LNCAP (cell line): Measurements from ENCODE around the gene SCRG1.

Experiments used
- TF ChIP-seq, protein P1 (sequence below): fragments of 450-650 bp; IDR thresholded peaks from 2 replicates; pipeline ENCODE4 v1.5.1; 2017; ENCODE audit warnings: mild to moderate bottlenecking

Gene SCRG1

DNA sequence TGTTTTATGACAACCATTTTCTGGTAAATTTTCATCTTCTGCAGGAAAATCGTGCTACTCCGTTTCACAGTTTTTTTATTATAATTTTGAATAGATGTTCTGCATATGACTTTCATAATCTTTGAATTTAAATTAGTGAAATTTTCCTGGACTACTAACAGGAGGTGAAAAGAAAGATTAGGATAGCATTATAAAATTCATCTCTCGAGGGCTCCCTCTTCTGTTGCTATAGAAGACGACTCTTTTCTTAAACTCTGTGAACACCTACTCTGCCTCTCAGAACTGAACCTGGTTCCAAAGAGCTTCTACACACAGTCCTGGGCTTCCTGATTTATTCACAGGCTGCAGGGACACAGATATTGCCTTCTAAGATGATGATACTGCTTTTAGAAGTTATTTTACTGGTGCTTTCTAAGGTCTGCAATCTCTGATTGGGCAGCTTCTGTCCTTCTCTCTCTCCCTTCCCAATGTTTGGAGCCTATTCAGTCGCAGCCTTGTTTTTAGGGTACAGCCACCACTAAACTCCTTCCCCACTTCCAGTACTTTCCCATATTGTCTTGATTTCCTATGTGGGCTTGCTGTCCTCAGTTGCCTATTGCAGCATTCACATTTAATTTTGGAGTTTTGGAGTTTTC, 38.2 kb downstream of the SCRG1 start:
- TF ChIP-seq, protein P1, sequence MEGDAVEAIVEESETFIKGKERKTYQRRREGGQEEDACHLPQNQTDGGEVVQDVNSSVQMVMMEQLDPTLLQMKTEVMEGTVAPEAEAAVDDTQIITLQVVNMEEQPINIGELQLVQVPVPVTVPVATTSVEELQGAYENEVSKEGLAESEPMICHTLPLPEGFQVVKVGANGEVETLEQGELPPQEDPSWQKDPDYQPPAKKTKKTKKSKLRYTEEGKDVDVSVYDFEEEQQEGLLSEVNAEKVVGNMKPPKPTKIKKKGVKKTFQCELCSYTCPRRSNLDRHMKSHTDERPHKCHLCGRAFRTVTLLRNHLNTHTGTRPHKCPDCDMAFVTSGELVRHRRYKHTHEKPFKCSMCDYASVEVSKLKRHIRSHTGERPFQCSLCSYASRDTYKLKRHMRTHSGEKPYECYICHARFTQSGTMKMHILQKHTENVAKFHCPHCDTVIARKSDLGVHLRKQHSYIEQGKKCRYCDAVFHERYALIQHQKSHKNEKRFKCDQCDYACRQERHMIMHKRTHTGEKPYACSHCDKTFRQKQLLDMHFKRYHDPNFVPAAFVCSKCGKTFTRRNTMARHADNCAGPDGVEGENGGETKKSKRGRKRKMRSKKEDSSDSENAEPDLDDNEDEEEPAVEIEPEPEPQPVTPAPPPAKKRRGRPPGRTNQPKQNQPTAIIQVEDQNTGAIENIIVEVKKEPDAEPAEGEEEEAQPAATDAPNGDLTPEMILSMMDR, result peak; percentile 42

DNA sequence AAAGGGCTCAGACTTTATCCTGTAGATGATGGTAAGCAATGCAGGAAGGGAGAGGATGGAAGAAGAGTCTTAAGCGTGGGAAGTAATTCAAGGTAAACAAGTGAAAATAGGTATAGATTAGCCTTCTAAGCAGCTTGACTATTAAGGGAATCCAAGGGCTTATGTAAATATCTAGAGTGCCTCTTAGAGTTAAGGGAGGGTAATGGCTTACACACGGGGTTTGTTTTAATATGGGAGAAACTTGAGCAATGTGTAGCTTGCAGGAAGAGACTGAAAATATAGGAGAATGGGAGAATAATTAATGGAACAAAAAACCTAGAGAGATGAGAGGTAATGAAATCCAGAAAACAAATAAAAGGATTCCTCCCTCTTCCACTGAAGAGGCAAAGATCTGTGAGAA, 41.0 kb downstream of the SCRG1 start:
- TF ChIP-seq, protein P1, result no peak

DNA sequence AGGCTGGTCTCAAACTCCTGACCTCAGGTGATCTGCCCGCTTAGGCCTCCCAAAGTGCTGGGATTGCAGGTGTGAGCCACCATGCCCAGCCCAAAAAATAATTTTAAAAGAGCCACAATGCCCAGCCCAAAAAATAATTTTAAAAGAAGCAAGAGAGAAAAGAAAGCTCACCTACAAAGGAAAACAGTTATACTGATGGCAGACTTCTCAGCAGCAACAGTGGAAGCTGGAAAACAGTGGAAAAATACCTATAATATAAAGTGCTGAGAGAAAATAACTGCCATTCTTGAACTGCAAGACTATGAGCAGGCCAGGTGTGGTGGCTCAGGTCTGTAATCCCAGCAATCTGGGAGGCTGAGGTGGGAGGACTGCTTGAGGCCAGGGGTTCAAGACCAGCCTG, 51.4 kb downstream of the SCRG1 start:
- TF ChIP-seq, protein P1, result no peak

DNA sequence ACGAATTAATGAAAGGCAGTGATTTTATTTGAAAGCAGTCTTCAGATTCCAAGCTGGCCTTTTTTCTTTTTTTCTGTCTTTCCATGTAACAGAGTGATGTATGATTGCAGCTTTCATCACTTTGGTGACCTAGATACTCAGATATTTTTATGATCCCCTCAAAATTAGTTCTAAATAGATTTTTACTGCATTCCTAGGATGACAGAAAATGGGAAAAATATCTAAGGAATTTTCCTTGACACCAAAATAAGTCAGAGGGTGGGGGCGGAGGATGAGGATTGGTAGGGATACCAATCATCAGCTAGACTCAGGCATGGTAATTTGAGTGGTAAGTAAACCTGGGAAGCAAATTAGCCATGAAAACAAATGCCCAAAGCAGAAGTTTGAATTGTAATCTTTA, 52.8 kb downstream of the SCRG1 start:
- TF ChIP-seq, protein P1, result no peak

DNA sequence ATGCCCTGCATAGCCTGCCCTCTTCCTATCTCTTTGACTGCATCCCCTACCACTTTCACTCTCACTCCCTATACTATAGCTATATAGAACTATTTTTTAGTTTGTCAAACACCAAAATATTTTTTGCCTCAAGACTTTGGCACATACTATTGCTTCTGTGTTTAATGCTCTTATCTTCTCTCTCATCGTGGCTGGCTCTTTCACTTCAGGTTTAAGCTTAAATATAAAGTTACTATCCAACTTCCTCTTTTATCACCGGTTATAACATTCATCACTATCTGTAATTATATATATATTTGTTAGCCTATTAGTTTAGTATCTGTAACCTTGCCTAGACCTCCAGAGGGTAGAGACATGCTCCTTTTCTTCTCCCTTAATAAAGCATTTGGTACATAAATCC, 53.3 kb downstream of the SCRG1 start:
- TF ChIP-seq, protein P1, result no peak

DNA sequence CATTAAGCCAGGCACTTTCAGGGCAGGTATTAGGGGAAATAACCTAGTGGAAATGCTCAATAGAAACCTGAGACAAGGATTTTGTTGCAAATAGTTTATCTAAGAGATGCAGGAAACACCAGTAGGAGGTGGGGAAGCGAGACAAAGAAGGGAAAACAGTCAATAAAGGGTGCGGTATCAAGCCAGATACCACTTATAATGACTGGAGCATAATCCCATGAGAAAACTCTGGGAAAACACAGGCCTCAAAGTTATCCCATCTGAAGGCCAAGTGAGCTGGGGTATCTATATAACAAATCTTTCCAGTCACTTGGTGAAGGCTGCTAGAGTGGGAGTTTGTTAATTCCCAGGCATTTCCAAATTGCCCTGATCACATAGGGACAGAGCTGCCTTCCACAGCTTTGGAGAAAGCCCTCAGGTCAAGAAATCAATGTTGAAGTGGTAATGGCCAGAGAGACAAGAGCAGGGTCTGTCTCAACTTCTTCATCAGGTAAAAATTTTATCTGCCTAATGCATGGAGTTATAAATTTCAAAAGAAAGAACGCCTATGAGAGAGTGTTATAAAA, 55.0 kb downstream of the SCRG1 start:
- TF ChIP-seq, protein P1, result no peak

DNA sequence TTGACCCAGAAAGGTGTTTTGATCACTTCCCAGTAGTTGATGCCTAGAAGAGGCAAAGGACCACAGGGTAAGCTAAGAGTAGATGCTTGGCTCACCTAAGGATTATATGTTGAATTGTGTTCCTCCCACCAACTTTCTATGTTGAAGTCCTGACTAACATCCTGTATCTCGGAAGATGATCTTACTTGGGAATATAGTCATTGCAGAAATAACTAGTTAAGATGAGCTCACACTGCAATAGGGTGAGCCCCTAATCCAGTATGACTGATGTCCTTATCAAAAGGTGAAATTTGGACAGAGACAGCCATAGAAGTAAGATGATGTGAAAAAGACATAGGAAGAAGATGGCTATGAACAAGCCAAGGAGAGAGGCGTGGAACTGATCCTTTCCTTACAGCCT, 61.5 kb downstream of the SCRG1 start:
- TF ChIP-seq, protein P1, result no peak
